GM13976 (cell line): ENCODE data around the gene CTTNBP2.

ENCODE experiments used
- DNase-seq: peaks from one replicate; pipeline ENCODE4 v3.0.0; 2012; ENCODE audit warnings: low spot score
- CTCF ChIP-seq: IDR thresholded peaks from 2 replicates; pipeline ENCODE4 v1.5.1; 2012; ENCODE audit warnings: borderline replicate concordance, mild to moderate bottlenecking; ENCODE audit not compliant: insufficient read depth; ENCODE audit errors: extremely low read depth, missing control alignments, control extremely low read depth
- in situ Hi-C: fragments of 300-500 bp; cut with MboI; formaldehyde crosslinking; loops from one replicate; pipeline ENCODE4 v1.12.0; 2022; ENCODE audit warnings: low sequenced_read_pairs, mixed read lengths, inconsistent platforms; ENCODE audit not compliant: unreplicated experiment

Gene CTTNBP2

DNA sequence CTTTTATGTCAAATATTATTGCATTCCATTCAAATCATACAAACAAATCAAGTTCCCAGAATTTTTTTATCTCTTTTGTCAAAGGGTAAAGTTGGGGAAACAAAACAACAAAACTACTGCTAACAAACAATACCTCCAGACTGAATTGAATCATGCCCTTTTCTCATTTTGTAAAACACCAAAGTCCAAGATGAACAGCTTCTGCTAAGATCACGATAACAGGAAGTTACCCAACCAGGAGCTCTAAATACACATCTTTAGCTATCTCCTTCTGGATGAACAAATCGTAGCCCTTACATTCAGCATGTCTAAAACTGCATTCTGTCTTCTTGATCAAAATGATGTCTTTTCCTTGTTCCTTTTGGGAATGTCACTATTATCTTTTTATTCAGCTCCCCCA, 97.4 kb downstream of the CTTNBP2 start:
- in situ Hi-C loops: no loop called here
- no peak for TF ChIP-seq CTCF
- DNase-seq: no peak

GRCh38 chr7:117774943-117775342, 98.3 kb downstream of the CTTNBP2 start:
- in situ Hi-C loops: no loop called here
- DNase-seq: no peak
- no peak for TF ChIP-seq CTCF

- TF ChIP-seq CTCF: no peak
- in situ Hi-C loops: no loop called here
- no peak for DNase-seq
These were observed 100.8 kb downstream of the CTTNBP2 start for GRCh38 chr7:117772421-117772820.

GRCh38 chr7:117771756-117772155, 101.5 kb downstream of the CTTNBP2 start:
- TF ChIP-seq CTCF: no peak
- no peak for DNase-seq
- in situ Hi-C loops: no loop called here

DNA sequence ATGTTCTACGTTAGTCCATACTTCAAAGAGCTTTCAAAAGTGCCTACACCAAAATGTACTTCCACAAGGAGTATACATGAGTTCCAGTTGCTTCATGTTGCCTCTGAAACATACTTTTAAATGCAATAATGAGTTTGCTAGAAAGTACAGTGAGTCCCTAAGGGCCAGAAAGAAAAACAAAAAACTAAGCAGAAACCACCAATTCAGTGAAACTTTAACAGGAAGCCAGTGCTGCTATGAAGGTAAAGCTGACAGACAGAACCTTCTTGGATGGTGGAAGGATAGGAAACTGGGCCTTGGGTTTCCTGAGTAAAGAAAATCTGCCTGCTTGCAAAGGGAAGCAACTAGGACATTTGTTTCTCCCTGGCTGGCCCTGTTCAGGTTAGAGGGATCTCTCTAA, 104.2 kb downstream of the CTTNBP2 start:
- in situ Hi-C loops: no loop called here
- no peak for DNase-seq
- no peak for TF ChIP-seq CTCF

DNA sequence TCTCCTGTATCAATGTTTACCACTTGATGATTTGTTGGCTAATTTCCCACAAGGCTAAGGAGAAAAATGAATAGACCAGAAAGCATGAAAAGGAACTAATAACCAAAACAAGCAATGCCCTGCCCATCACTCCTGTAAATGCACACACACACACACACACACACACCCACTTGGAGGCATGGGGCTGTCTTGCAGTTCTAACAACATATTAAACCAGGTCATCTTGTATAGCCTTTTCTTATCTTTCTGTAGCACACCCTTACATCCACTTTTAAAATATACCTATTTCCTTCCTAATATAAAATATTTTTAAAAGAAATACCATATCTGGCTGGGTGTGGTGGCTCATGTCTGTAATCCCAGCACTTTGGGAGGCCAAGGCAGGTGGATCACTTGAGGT, 105.3 kb downstream of the CTTNBP2 start:
- no peak for DNase-seq

More for the DNA sequence above, 105.3 kb downstream of the CTTNBP2 start:
- TF ChIP-seq CTCF: no peak
- in situ Hi-C loops: no loop called here
